K562 (cell line): ENCODE measurements around the gene FBXW9. TPM values are rescaled to one million over a fixed set of nuclear protein-coding genes. Genes with fewer than 3 reads are reported as not detected.
"Not testable (repeated sequence)": the region's sequence is repeated elsewhere in the genome, so short reads cannot be mapped to it uniquely, and the experiment has no call there.

Source experiments
- ATAC-seq: fragments of 200-7000 bp; cut with Tn5 transposase; 3 replicates; pipeline ENCODE4 v1.9.1; 2020; ENCODE audit warnings: moderate library complexity
- BruUV-seq: library from RNA; stranded (reverse); fragments of 400-500 nt; replicated peaks from 2 replicates; lab custom pipeline; 2021; lab: Mats Ljungman, UMichigan
- CTCF ChIA-PET: fragments of 300-600 bp; formaldehyde crosslinking; extraction: SDS; loops from one replicate; lab custom pipeline; 2021; ENCODE audit warnings: low intra/inter-chr PET ratio; lab: Yijun Ruan, JAX
- POLR2A ChIA-PET: fragments of 300-600, 350-650 bp; sonication (Branson Sonifier 250); formaldehyde crosslinking; extraction: SDS; loops from one replicate; lab custom pipeline; 2021; ENCODE audit warnings: antibody characterized with exemption, inconsistent platforms; lab: Yijun Ruan, JAX
- DNase-seq, 4 experiments: peaks; one replicate each; pipeline versions ENCODE4 v3.0.0 to v3.0.0-alpha.2; 2011 to 2018; ENCODE audit warnings: low spot score in 3 of 4, mixed read lengths in 3 of 4; ENCODE audit errors: extremely low read depth in 1 of 4
- FAIRE-seq: peaks from 2 replicates; lab custom pipeline; 2011; peaks lifted over from hg19 to GRCh38; lab: Jason Lieb, UNC
- H2AFZ ChIP-seq: 2 replicates; pipeline ENCODE4 v1.6.0; 2011; ENCODE audit warnings: low read depth, low read length, control low read depth, inconsistent platforms
- H3K27ac ChIP-seq: fragments of 200-600 bp; 3 replicates; pipeline ENCODE4 v1.8.0; 2011; ENCODE audit warnings: low read depth, mild to moderate bottlenecking, control low read depth, inconsistent platforms, low read length, moderate library complexity, mixed read lengths; ENCODE audit errors: extremely low read depth
- H3K27me3 ChIP-seq, 2 experiments: fragments of 300-600 bp in 1 of 2; 2 replicates in 1 of 2; 3 replicates in 1 of 2; pipeline versions ENCODE4 v1.6.0 to v1.8.0; 2011; ENCODE audit warnings: inconsistent platforms in 2 of 2, low read length in 2 of 2, mild to moderate bottlenecking in 1 of 2, mixed read lengths in 1 of 2, moderate library complexity in 1 of 2; ENCODE audit not compliant: control insufficient read depth in 2 of 2, insufficient read depth in 2 of 2
- H3K36me3 ChIP-seq: fragments of 300-600 bp; 3 replicates; pipeline ENCODE4 v1.8.0; 2011; ENCODE audit warnings: mild to moderate bottlenecking, low read length, inconsistent platforms; ENCODE audit not compliant: control insufficient read depth, insufficient read depth
- H3K4me1 ChIP-seq, 2 experiments: fragments of 200-600 bp in 1 of 2; replicated peaks in 1 of 2; 2 replicates in 1 of 2; 3 replicates in 1 of 2; pipeline versions ENCODE4 v1.5.1 to v1.8.0; 2011; ENCODE audit warnings: inconsistent platforms in 2 of 2, low read length in 2 of 2, mild to moderate bottlenecking in 1 of 2, mixed read lengths in 1 of 2, moderate library complexity in 1 of 2; ENCODE audit not compliant: control insufficient read depth in 2 of 2, insufficient read depth in 2 of 2
- H3K4me2 ChIP-seq: 2 replicates; pipeline ENCODE4 v1.6.1; 2011; ENCODE audit warnings: low read length, control low read depth, inconsistent platforms, mixed read lengths; ENCODE audit not compliant: insufficient read depth
- H3K4me3 ChIP-seq: fragments of 200-600 bp; sonication (generic), shearing (Covaris generic); 2 replicates; pipeline ENCODE4 v1.5.1; 2016; ENCODE audit warnings: control low read depth, inconsistent platforms
- H3K79me2 ChIP-seq: fragments of 200-600 bp; 3 replicates; pipeline ENCODE4 v1.8.0; 2011; ENCODE audit warnings: low read length, inconsistent platforms; ENCODE audit not compliant: control insufficient read depth, insufficient read depth
- H3K9ac ChIP-seq, 2 experiments: 2 replicates each; pipeline versions ENCODE4 v1.6.0 to v1.6.1; 2011; ENCODE audit warnings: low read depth in 2 of 2, low read length in 2 of 2, control low read depth in 1 of 2, inconsistent platforms in 1 of 2, mild to moderate bottlenecking in 1 of 2, mixed read lengths in 1 of 2; ENCODE audit not compliant: insufficient read depth in 1 of 2
- H3K9me1 ChIP-seq: one replicate; pipeline ENCODE4 v1.6.0; 2011; ENCODE audit warnings: inconsistent platforms, mild to moderate bottlenecking, low read length, moderate library complexity; ENCODE audit not compliant: control insufficient read depth, insufficient read depth
- H3K9me3 ChIP-seq: replicated peaks from 2 replicates; pipeline ENCODE4 v1.5.1; 2011; ENCODE audit warnings: low read depth, low read length, inconsistent platforms; ENCODE audit not compliant: control insufficient read depth, insufficient read depth
- H4K20me1 ChIP-seq: replicated peaks from 2 replicates; pipeline ENCODE4 v1.6.1; 2011; ENCODE audit warnings: low read length, inconsistent platforms, mixed read lengths; ENCODE audit not compliant: control insufficient read depth, insufficient read depth
- ATF1 ChIP-seq, 2 experiments: fragments of 450-650 bp in 1 of 2; IDR thresholded peaks; 2 replicates each; pipeline ENCODE4 v1.6.1; 2016; ENCODE audit warnings: missing compliant biosample characterization in 1 of 2, missing genetic modification characterization in 1 of 2
- ATF3 ChIP-seq, 2 experiments: fragments of 450-650 bp in 1 of 2; sonication (generic) in 1 of 2; formaldehyde crosslinking in 1 of 2; IDR thresholded peaks in 1 of 2; conservative IDR thresholded peaks in 1 of 2; 2 replicates each; pipeline versions ENCODE4 v1.6.1 to v1.8.1; 2016 to 2023; ENCODE audit warnings: mild to moderate bottlenecking in 2 of 2, moderate library complexity in 2 of 2, inconsistent platforms in 1 of 2, missing genetic modification reagents in 1 of 2
- RAD21 ChIP-seq, 2 experiments: fragments of 250-450 bp in 1 of 2; fragments of 450-650 bp in 1 of 2; sonication (Bioruptor Pico) in 1 of 2; formaldehyde crosslinking in 1 of 2; IDR thresholded peaks in 1 of 2; conservative IDR thresholded peaks in 1 of 2; 2 replicates each; pipeline versions ENCODE4 v1.4.0 to v1.8.0; 2020 to 2022; ENCODE audit warnings: mild to moderate bottlenecking in 2 of 2, moderate library complexity in 1 of 2
- REST ChIP-seq, 2 experiments: fragments of 450-650 bp; formaldehyde crosslinking in 1 of 2; IDR thresholded peaks; 2 replicates each; pipeline versions ENCODE4 v1.4.0 to v1.6.1; 2014 to 2020; ENCODE audit warnings: mild to moderate bottlenecking in 2 of 2, borderline replicate concordance in 1 of 2, low read depth in 1 of 2
- ZBTB33 ChIP-seq: sonication (generic); formaldehyde crosslinking; IDR thresholded peaks from 2 replicates; pipeline ENCODE4 v1.8.1; 2023; ENCODE audit warnings: mild to moderate bottlenecking, missing genetic modification reagents
- WGBS: fragments of 100-300 bp; shearing (Covaris generic); methylation state at CpG from one replicate; pipeline ENCODE4 v1.1.6; 2016; ENCODE audit warnings: low coverage, mixed read lengths; ENCODE audit not compliant: insufficient coverage; ENCODE audit errors: missing lambda C conversion rate; 5-methylcytosine and 5-hydroxymethylcytosine counted together
- in situ Hi-C: fragments of 300-500 bp; cut with MboI; formaldehyde crosslinking; loops from 4 replicates; pipeline ENCODE4 v1.15.0; 2018; ENCODE audit warnings: inconsistent platforms, mixed read lengths
- intact Hi-C: fragments of 100-400 bp; cut with micrococcal nuclease; formaldehyde crosslinking; loops from 2 replicates; pipeline ENCODE4 v1.14.2; 2022
- polyA plus RNA-seq, 8 experiments: library from polyadenylated mRNA; depleted of rRNA in 4 of 8; stranded (reverse) in 5 of 8; unstranded in 3 of 8; fragments of >200 nt; fragmentation: Nextera tagmentation in 2 of 8; fragmentation: Illumina TruSeq in 1 of 8; extraction: Ambion mirVana in 2 of 8; extraction: Trizol in 1 of 8; gene quantifications; 2 replicates each; pipeline versions ENCODE4 v1.2.1 to v1.2.3, GENCODE V29; 2011 to 2014; ENCODE audit warnings: inconsistent platforms in 1 of 8, missing spikeins in 1 of 8
- total RNA-seq, 7 experiments: library from RNA; depleted of rRNA in 6 of 7; stranded (reverse); fragments of >200 nt in 6 of 7; fragmentation: Illumina TruSeq in 2 of 7; extraction: Trizol in 2 of 7; gene quantifications; 2 replicates each; pipeline versions ENCODE4 v1.2.1 to v1.2.3, GENCODE V29; 2011 to 2021; ENCODE audit warnings: low replicate concordance in 1 of 7

Gene FBXW9
- total and polyA plus RNA-seq, 9 of the 15 experiments (the other 6 are each of a cell fraction or from before 2014, with no cell fraction given), result 0.23 to 21.7 (median 6.2) TPM

GRCh38 chr19:12712077-12712476 is 15.6 kb upstream of the FBXW9 start:
- H4K20me1 ChIP-seq; H3K27ac ChIP-seq; intact Hi-C loops; H3K9ac ChIP-seq; BruUV-seq; H3K27me3 ChIP-seq; H3K9me1 ChIP-seq; H3K4me2 ChIP-seq; FAIRE-seq; H3K9me3 ChIP-seq; H3K4me3 ChIP-seq; CTCF ChIA-PET; POLR2A ChIA-PET; ATAC-seq; DNase-seq; H2AFZ ChIP-seq; TF ChIP-seq REST (CRISPR knock-in tag; IDR thresholded peaks at IDR 0.05; ENCODE audit: low read depth); ATF3 (CRISPR knock-in tag; conservative IDR thresholded peaks at IDR 0.05); ATF1 (CRISPR knock-in tag; IDR thresholded peaks at IDR 0.05): not testable (repeated sequence)
- Histone ChIP-seq H3K79me2 (peaks cover 21% of the 10 kb centered on the region), H3K4me1 (peaks cover 0 to 13% of the 10 kb centered on the region in 2 experiments; a peak in 1 of 5 replicates), H3K36me3 (peaks cover 88% of the 10 kb centered on the region)
- in situ Hi-C loops, result loop anchor here (5.0 kb wide), 1 partner anchor 85 kb away; no protein-coding TSS in a partner anchor
- TF ChIP-seq REST (IDR thresholded peaks at IDR 0.05; ENCODE audit: borderline replicate concordance), result peak; percentile 26; the same call in 1 of the 2 replicates
- peak; percentile 25; the same call in 1 of the 2 replicates for TF ChIP-seq ATF3 (IDR thresholded peaks at IDR 0.05)
- peak; percentile 16 to 64; a peak in 3 of 4 replicates for TF ChIP-seq RAD21 (CRISPR knock-in tag; conservative IDR thresholded peaks at IDR 0.05 in 1 of 2, IDR thresholded peaks at IDR 0.05 in 1 of 2)
- TF ChIP-seq ATF1 (tag; IDR thresholded peaks at IDR 0.05), result peak; percentile 57
- peak; percentile 91 for TF ChIP-seq ZBTB33 (CRISPR knock-in tag)
- 50% methylated on average over 11 of the region's 14 CpGs for WGBS
